Stimulated activated CD4-positive, alpha-beta T cell treated with anti-CD3 and anti-CD28 coated beads, Interleukin-1b, Interleukin-23, amount 100 ng/mL, for 4 hours (primary cell): ENCODE results near the gene B4GALNT3.
"Not testable (repeated sequence)": the region's sequence is repeated elsewhere in the genome, so short reads cannot be mapped to it uniquely, and the experiment has no call there.

Source experiments
- DNase-seq, 2 donors: peaks; one replicate each; pipeline ENCODE4 v3.0.0-alpha.2; 2020; ENCODE audit warnings: low read depth in 2 of 2

B4GALNT3 gene

GRCh38 chr12:575129-575502 is 115.4 kb downstream of the B4GALNT3 start:
- DNase-seq = no peak

GRCh38 chr12:575948-576614 is 116.3 kb downstream of the B4GALNT3 start:
- DNase-seq = peak; percentile 82 to 87

GRCh38 chr12:576615-577110 is 116.9 kb downstream of the B4GALNT3 start:
- DNase-seq = no peak

- not testable (repeated sequence) for DNase-seq
Measured at GRCh38 chr12:577994-578747, 118.4 kb downstream of the B4GALNT3 start.

GRCh38 chr12:578748-579419 is 119.1 kb downstream of the B4GALNT3 start:
- no peak for DNase-seq

- no peak for DNase-seq
Measured at GRCh38 chr12:579420-580110, 119.8 kb downstream of the B4GALNT3 start.

- no peak for DNase-seq
Measured at GRCh38 chr12:580813-581212, 121.1 kb downstream of the B4GALNT3 start.

GRCh38 chr12:581321-581720 is 121.6 kb downstream of the B4GALNT3 start:
- no peak for DNase-seq

GRCh38 chr12:581746-582145 is 122.0 kb downstream of the B4GALNT3 start:
- DNase-seq = no peak

GRCh38 chr12:583251-583869 is 123.6 kb downstream of the B4GALNT3 start:
- DNase-seq = no peak

- no peak for DNase-seq
Measured at GRCh38 chr12:585062-586061, 125.6 kb downstream of the B4GALNT3 start.

GRCh38 chr12:586318-587071 is 126.8 kb downstream of the B4GALNT3 start:
- no peak for DNase-seq

GRCh38 chr12:587132-588023 is 127.6 kb downstream of the B4GALNT3 start:
- DNase-seq = no peak

- DNase-seq = no peak
Measured at GRCh38 chr12:588024-588322, 128.2 kb downstream of the B4GALNT3 start.

- DNase-seq = no peak
Measured at GRCh38 chr12:588646-589045, 128.9 kb downstream of the B4GALNT3 start.

- DNase-seq = no peak
Measured at GRCh38 chr12:590206-590750, 130.5 kb downstream of the B4GALNT3 start.

- DNase-seq = no peak
Measured at GRCh38 chr12:591167-592023, 131.7 kb downstream of the B4GALNT3 start.
